SHP77 treated with DMSO at 0.1 percent for 48 hours (cell line): Measurements from ENCODE around the gene CNTNAP3B.
"Not testable (repeated sequence)": the region's sequence is repeated elsewhere in the genome, so short reads cannot be mapped to it uniquely, and the experiment has no call there.

Source experiments
- DNase-seq: peaks from one replicate; lab custom pipeline; 2025; lab: John Stamatoyannopoulos, UW

CNTNAP3B gene

GRCh38 chr9:41977965-41978600 lies 151.1 kb downstream of the CNTNAP3B start:
- not testable (repeated sequence) for DNase-seq

GRCh38 chr9:41974906-41975305 lies 154.3 kb downstream of the CNTNAP3B start:
- DNase-seq: not testable (repeated sequence)

GRCh38 chr9:41953007-41953406 lies 176.2 kb downstream of the CNTNAP3B start:
- not testable (repeated sequence) for DNase-seq

GRCh38 chr9:41941738-41942137 lies 187.5 kb downstream of the CNTNAP3B start:
- DNase-seq: not testable (repeated sequence)

- not testable (repeated sequence) for DNase-seq
Measured at GRCh38 chr9:41938143-41938542, 191.1 kb downstream of the CNTNAP3B start.

GRCh38 chr9:41935727-41936126 lies 193.5 kb downstream of the CNTNAP3B start:
- DNase-seq: not testable (repeated sequence)

- not testable (repeated sequence) for DNase-seq
Measured at GRCh38 chr9:41929172-41929571, 200.1 kb downstream of the CNTNAP3B start.

GRCh38 chr9:41917374-41917773 lies 211.9 kb downstream of the CNTNAP3B start:
- not testable (repeated sequence) for DNase-seq

GRCh38 chr9:41905488-41905887 lies 223.7 kb downstream of the CNTNAP3B start:
- DNase-seq: not testable (repeated sequence)

GRCh38 chr9:41902762-41903161 lies 226.5 kb downstream of the CNTNAP3B start:
- not testable (repeated sequence) for DNase-seq

- not testable (repeated sequence) for DNase-seq
Measured at GRCh38 chr9:41898720-41899343, 230.4 kb downstream of the CNTNAP3B start.

- DNase-seq: not testable (repeated sequence)
Measured at GRCh38 chr9:41874557-41874956, 254.7 kb downstream of the CNTNAP3B start.

GRCh38 chr9:41855422-41855821 lies 273.8 kb downstream of the CNTNAP3B start:
- not testable (repeated sequence) for DNase-seq

- not testable (repeated sequence) for DNase-seq
Measured at GRCh38 chr9:41851848-41852740, 277.1 kb downstream of the CNTNAP3B start.

GRCh38 chr9:41847829-41848228 lies 281.4 kb downstream of the CNTNAP3B start:
- DNase-seq: not testable (repeated sequence)
